GM12878 (cell line): Measurements from ENCODE around the gene CIB2. TPM values are rescaled to one million over a fixed set of nuclear protein-coding genes. Genes with fewer than 3 reads are reported as not detected.

Experiments used
- ATAC-seq: fragments of 200-7000 bp; cut with Tn5 transposase; 3 replicates; pipeline ENCODE4 v1.9.1; 2020; ENCODE audit warnings: mild to moderate bottlenecking, moderate library complexity
- BruUV-seq: library from RNA; stranded (reverse); fragments of 400-500 nt; replicated peaks from 2 replicates; lab custom pipeline; 2021; lab: Mats Ljungman, UMichigan
- CTCF ChIA-PET: fragments of 300-600 bp; sonication (Branson Sonifier 250); formaldehyde crosslinking; extraction: SDS; loops from one replicate; lab custom pipeline; 2021; ENCODE audit warnings: inconsistent platforms; lab: Yijun Ruan, JAX
- POLR2A ChIA-PET: fragments of 350-600 bp; formaldehyde crosslinking; extraction: SDS; loops from one replicate; lab custom pipeline; 2021; ENCODE audit warnings: inconsistent platforms; lab: Charles Lee
- RAD21 ChIA-PET: fragments of 300-600 bp; sonication (Branson Sonifier 250); formaldehyde crosslinking; loops from one replicate; lab custom pipeline; 2023; ENCODE audit warnings: antibody characterized with exemption; ENCODE audit not compliant: unreplicated experiment; lab: Charles Lee
- SMC1A ChIA-PET: fragments of 300-600 bp; sonication (Branson Sonifier 250); formaldehyde crosslinking; loops from one replicate; lab custom pipeline; 2023; ENCODE audit not compliant: unreplicated experiment, uncharacterized antibody; lab: Charles Lee
- DNase-seq: peaks from one replicate; pipeline ENCODE4 v3.0.0-alpha.2; 2011; ENCODE audit warnings: low read depth, low spot score
- FAIRE-seq: peaks from 3 replicates; lab custom pipeline; 2011; peaks lifted over from hg19 to GRCh38; lab: Jason Lieb, UNC
- H2AFZ ChIP-seq: 2 replicates; pipeline ENCODE4 v1.6.0; 2011; ENCODE audit warnings: low read depth, low read length, control low read depth; ENCODE audit not compliant: control insufficient read depth
- H3K27ac ChIP-seq: 2 replicates; pipeline ENCODE4 v1.5.1; 2011; ENCODE audit warnings: control low read depth; ENCODE audit not compliant: control insufficient read depth, insufficient read depth
- H3K27me3 ChIP-seq, 2 experiments: replicated peaks in 1 of 2; 2 replicates each; pipeline versions ENCODE4 v1.6.0 to v1.6.1; 2011; ENCODE audit warnings: low read length in 1 of 2; ENCODE audit not compliant: control insufficient read depth in 2 of 2, insufficient read depth in 2 of 2
- H3K36me3 ChIP-seq, 2 experiments: 2 replicates each; pipeline ENCODE4 v1.5.1; 2011; ENCODE audit warnings: low read length in 1 of 2; ENCODE audit not compliant: control insufficient read depth in 2 of 2, insufficient read depth in 2 of 2
- H3K4me1 ChIP-seq: 2 replicates; pipeline ENCODE4 v1.6.1; 2011; ENCODE audit warnings: mild to moderate bottlenecking, low read length, moderate library complexity, mixed read lengths; ENCODE audit not compliant: control insufficient read depth, insufficient read depth
- H3K4me2 ChIP-seq: 2 replicates; pipeline ENCODE4 v1.6.0; 2011; ENCODE audit warnings: control low read depth; ENCODE audit not compliant: control insufficient read depth, insufficient read depth
- H3K4me3 ChIP-seq: fragments of 200-600 bp; sonication (generic); 2 replicates; pipeline ENCODE4 v1.5.1; 2016
- H3K79me2 ChIP-seq: 2 replicates; pipeline ENCODE4 v1.6.0; 2011; ENCODE audit warnings: low read length; ENCODE audit not compliant: control insufficient read depth, insufficient read depth
- H3K9ac ChIP-seq: 2 replicates; pipeline ENCODE4 v1.8.0; 2011; ENCODE audit warnings: low read length, control low read depth, mixed read lengths; ENCODE audit not compliant: control insufficient read depth, insufficient read depth
- H3K9me3 ChIP-seq: replicated peaks from 3 replicates; pipeline ENCODE4 v1.5.1; 2011; ENCODE audit warnings: mild to moderate bottlenecking, low read length; ENCODE audit not compliant: control insufficient read depth, insufficient read depth
- H4K20me1 ChIP-seq: 2 replicates; pipeline ENCODE4 v1.6.0; 2011; ENCODE audit not compliant: control insufficient read depth, insufficient read depth
- DPF2 ChIP-seq: fragments of 450-650 bp; IDR thresholded peaks from 2 replicates; pipeline ENCODE4 v1.6.1; 2017; ENCODE audit warnings: mild to moderate bottlenecking
- EGR1 ChIP-seq, 2 experiments: IDR thresholded peaks; 1 replicate in 1 of 2; 2 replicates in 1 of 2; pipeline ENCODE4 v1.6.1; 2011 to 2012; ENCODE audit warnings: low read depth in 2 of 2, low read length in 2 of 2, borderline replicate concordance in 1 of 2, mild to moderate bottlenecking in 1 of 2, moderate library complexity in 1 of 2
- FOS ChIP-seq: IDR thresholded peaks from 3 replicates; pipeline ENCODE4 v1.6.1; 2011; ENCODE audit warnings: borderline replicate concordance; ENCODE audit not compliant: insufficient read length; ENCODE audit errors: extremely low read depth
- HCFC1 ChIP-seq: fragments of 150-350 bp; IDR thresholded peaks from 2 replicates; pipeline ENCODE4 v1.6.1; 2014; ENCODE audit warnings: low read length
- JUNB ChIP-seq: IDR thresholded peaks from 2 replicates; pipeline ENCODE4 v1.6.1; 2016; ENCODE audit warnings: antibody characterized with exemption, mild to moderate bottlenecking
- SIX5 ChIP-seq: IDR thresholded peaks from 2 replicates; pipeline ENCODE4 v1.6.1; 2011; ENCODE audit warnings: mild to moderate bottlenecking, low read depth, low read length, moderate library complexity; ENCODE audit not compliant: severe bottlenecking
- SREBF2 ChIP-seq: IDR thresholded peaks from 2 replicates; pipeline ENCODE4 v1.6.1; 2012; ENCODE audit warnings: mild to moderate bottlenecking, low read length
- ZNF384 ChIP-seq: IDR thresholded peaks from 2 replicates; pipeline ENCODE4 v1.6.1; 2012; ENCODE audit warnings: low read depth, mild to moderate bottlenecking, low read length, improper control_type of control experiment, borderline replicate concordance
- WGBS: methylation state at CpG from one replicate; pipeline ENCODE4 v1.1.6; 2016; ENCODE audit warnings: low lambda C conversion rate; ENCODE audit not compliant: insufficient replicate concordance, insufficient coverage; ENCODE audit errors: missing lambda C conversion rate; 5-methylcytosine and 5-hydroxymethylcytosine counted together
- in situ Hi-C: fragments of 300-500 bp; cut with MboI; formaldehyde crosslinking; loops from 9 replicates; pipeline ENCODE4 v1.14.3; 2018; ENCODE audit warnings: mixed read lengths
- intact Hi-C: fragments of 100-400 bp; cut with micrococcal nuclease; formaldehyde crosslinking; loops from one replicate; pipeline ENCODE4 v1.14.2; 2022; ENCODE audit not compliant: unreplicated experiment
- polyA plus RNA-seq, 11 experiments: library from polyadenylated mRNA; depleted of rRNA in 4 of 11; unstranded in 6 of 11; stranded (reverse) in 5 of 11; fragments of >200 nt; fragmentation: Nextera tagmentation in 4 of 11; fragmentation: Illumina TruSeq in 1 of 11; extraction: Ambion mirVana in 4 of 11; extraction: Trizol in 1 of 11; gene quantifications; 1 replicate in 1 of 11; 2 replicates in 10 of 11; pipeline versions ENCODE4 v1.2.1 to v1.2.3, GENCODE V29; 2011 to 2016; ENCODE audit warnings: inconsistent platforms in 2 of 11, missing spikeins in 2 of 11, low read depth in 1 of 11
- total RNA-seq, 4 experiments: library from RNA; depleted of rRNA in 3 of 4; stranded (reverse); fragments of >200 nt in 3 of 4; fragmentation: Illumina TruSeq in 1 of 4; extraction: Trizol in 1 of 4; gene quantifications; 2 replicates each; pipeline versions ENCODE4 v1.2.1 to v1.2.3, GENCODE V29; 2013 to 2021
- TF ChIP-seq, protein P1 (sequence below): fragments of 450-650 bp; conservative IDR thresholded peaks from 2 replicates; pipeline ENCODE4 v1.6.1; 2017; ENCODE audit warnings: mild to moderate bottlenecking, moderate library complexity
- TF ChIP-seq, protein P2 (sequence below): IDR thresholded peaks from 2 replicates; pipeline ENCODE4 v1.6.1; 2011; ENCODE audit warnings: low read depth, mild to moderate bottlenecking, low read length, moderate library complexity, borderline replicate concordance; ENCODE audit errors: extremely low read depth
- TF ChIP-seq, protein P3 (sequence below): IDR thresholded peaks from 2 replicates; pipeline ENCODE4 v1.6.1; 2011; ENCODE audit warnings: borderline replicate concordance, low read depth, mild to moderate bottlenecking, moderate library complexity, mixed read lengths, low read length; ENCODE audit not compliant: insufficient read depth; ENCODE audit errors: extremely low read length
- TF ChIP-seq, protein P4 (sequence below): IDR thresholded peaks from 2 replicates; pipeline ENCODE4 v1.6.1; 2011; ENCODE audit warnings: mild to moderate bottlenecking, low read depth, low read length, moderate library complexity; ENCODE audit not compliant: insufficient replicate concordance

CIB2 gene
- total and polyA plus RNA-seq, 10 of the 15 experiments (the other 5 are each of a cell fraction or from before 2014, with no cell fraction given): 0.56 to 12.1 (median 7.1) TPM

DNA sequence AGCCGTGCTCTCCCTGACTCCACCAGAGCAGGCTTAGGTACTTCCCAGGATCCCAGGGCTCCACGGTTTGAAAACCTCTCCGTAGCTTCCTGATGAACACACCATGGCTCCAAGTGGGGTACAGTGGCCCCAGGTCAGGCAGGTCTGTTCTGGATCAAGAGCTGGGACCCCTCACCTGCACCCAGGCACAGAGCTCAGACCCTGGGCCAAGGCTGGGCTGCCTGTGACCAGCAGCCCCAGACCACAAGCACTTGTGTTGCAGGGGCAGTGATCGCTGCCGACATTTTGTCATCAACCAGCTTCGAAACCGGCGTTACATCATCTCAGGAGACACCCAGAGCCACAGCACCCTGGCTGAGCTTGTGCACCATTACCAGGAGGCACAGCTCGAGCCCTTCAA is 33.6 kb downstream of the CIB2 start (continued):
- TF ChIP-seq, protein P1, sequence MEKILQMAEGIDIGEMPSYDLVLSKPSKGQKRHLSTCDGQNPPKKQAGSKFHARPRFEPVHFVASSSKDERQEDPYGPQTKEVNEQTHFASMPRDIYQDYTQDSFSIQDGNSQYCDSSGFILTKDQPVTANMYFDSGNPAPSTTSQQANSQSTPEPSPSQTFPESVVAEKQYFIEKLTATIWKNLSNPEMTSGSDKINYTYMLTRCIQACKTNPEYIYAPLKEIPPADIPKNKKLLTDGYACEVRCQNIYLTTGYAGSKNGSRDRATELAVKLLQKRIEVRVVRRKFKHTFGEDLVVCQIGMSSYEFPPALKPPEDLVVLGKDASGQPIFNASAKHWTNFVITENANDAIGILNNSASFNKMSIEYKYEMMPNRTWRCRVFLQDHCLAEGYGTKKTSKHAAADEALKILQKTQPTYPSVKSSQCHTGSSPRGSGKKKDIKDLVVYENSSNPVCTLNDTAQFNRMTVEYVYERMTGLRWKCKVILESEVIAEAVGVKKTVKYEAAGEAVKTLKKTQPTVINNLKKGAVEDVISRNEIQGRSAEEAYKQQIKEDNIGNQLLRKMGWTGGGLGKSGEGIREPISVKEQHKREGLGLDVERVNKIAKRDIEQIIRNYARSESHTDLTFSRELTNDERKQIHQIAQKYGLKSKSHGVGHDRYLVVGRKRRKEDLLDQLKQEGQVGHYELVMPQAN: no peak
- TF ChIP-seq DPF2 (no peak), JUNB (no peak)

DNA sequence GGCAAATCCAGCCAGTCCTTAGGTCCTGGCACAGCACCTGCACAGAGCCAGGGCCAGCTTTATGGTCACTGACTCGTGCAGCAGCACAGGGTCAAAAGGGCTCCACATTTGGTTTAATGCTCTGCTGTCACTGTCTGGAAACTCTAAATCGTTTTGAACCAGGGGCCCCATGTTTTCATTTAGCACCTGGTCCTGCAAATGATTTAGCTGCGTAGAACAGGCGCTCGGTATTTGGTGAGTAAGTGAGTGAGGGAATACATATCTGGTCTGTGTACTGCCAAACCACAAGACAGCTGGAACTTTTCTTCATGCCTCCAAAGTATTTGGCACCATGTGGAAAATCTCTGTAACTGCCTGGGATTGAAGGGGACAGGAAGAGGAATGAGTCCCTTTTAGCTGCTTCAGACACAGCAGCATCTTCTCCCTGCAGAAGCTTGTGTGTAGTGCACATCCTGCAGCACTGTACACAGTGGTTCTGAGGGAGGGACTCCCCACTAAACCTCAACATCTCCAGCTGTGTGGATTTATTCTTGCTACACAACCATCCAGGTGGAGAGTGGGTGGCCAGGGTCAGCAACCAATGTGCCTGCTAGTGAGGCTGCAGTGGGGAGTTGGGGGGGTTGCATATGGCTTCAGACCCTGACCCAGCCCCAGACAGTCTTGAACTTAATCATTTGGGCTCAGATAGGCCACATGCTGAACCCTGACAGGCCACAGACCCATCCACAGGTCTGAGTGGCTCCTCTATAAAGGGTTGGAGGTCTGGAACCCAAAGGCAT is 37.8 kb downstream of the CIB2 start:
- Histone ChIP-seq H3K9me3 (no peaks in the 10 kb centered on the region), H3K27ac (no peak overlapping the region), H3K4me1 (peaks cover under 1% of the 10 kb centered on the region; the same call in 1 of the 2 replicates), H4K20me1 (no peaks in the 10 kb centered on the region), H3K79me2 (no peaks in the 10 kb centered on the region), H3K4me3 (no peak overlapping the region), H3K27me3 (no peaks in the 10 kb centered on the region), H3K9ac (no peak overlapping the region), H3K36me3 (no peaks in the 10 kb centered on the region), H3K4me2 (no peak overlapping the region), H2AFZ (no peak overlapping the region)
- DNase-seq: no peak
- ChIA-PET RAD21 (interaction anchor here (1.2 to 3.4 kb wide), 3 partner anchors 15 to 58 kb away, joined by 3 to 11 read pairs (median 4); no protein-coding TSS in a partner anchor), POLR2A (interaction anchor here (1.1 kb wide), 1 partner anchor 11 kb away, joined by 3 read pairs; no protein-coding TSS in a partner anchor), SMC1A (interaction anchor here (0.7 to 1.4 kb wide), 6 partner anchors 10 to 134 kb away, joined by 3 to 6 read pairs (median 3); no protein-coding TSS in a partner anchor), CTCF (interaction anchor here (0.7 to 2.0 kb wide), 5 partner anchors 9 to 135 kb away, joined by 3 to 6 read pairs (median 3); no protein-coding TSS in a partner anchor)
- ATAC-seq: no peak
- intact Hi-C loops (no loop called here), in situ Hi-C loops (no loop called here)
- TF ChIP-seq, protein P2, sequence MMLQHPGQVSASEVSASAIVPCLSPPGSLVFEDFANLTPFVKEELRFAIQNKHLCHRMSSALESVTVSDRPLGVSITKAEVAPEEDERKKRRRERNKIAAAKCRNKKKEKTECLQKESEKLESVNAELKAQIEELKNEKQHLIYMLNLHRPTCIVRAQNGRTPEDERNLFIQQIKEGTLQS: no peak
- TF ChIP-seq EGR1 (IDR thresholded peaks at IDR 0.05; ENCODE audit: borderline replicate concordance in 1 of 2, low read depth in 2 of 2, low read length in 2 of 2): no peak
- TF ChIP-seq SIX5: no peak
- no peak for TF ChIP-seq SREBF2
- TF ChIP-seq, protein P3, sequence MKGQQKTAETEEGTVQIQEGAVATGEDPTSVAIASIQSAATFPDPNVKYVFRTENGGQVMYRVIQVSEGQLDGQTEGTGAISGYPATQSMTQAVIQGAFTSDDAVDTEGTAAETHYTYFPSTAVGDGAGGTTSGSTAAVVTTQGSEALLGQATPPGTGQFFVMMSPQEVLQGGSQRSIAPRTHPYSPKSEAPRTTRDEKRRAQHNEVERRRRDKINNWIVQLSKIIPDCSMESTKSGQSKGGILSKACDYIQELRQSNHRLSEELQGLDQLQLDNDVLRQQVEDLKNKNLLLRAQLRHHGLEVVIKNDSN: no peak
- no peak for TF ChIP-seq ZNF384
- TF ChIP-seq HCFC1: no peak
- TF ChIP-seq FOS: no peak
- TF ChIP-seq, protein P4, sequence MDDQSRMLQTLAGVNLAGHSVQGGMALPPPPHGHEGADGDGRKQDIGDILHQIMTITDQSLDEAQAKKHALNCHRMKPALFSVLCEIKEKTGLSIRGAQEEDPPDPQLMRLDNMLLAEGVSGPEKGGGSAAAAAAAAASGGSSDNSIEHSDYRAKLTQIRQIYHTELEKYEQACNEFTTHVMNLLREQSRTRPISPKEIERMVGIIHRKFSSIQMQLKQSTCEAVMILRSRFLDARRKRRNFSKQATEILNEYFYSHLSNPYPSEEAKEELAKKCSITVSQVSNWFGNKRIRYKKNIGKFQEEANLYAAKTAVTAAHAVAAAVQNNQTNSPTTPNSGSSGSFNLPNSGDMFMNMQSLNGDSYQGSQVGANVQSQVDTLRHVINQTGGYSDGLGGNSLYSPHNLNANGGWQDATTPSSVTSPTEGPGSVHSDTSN: no peak
- no TSS peak for BruUV-seq
- FAIRE-seq: no peak
- WGBS: 59% methylated on average over 5 of the region's 5 CpGs
